ENCODE measurements around the gene COPG1.
A peak's percentile ranks its signal among the peaks of the same experiment; 100 is the strongest.
"Not testable (repeated sequence)": the region's sequence is repeated elsewhere in the genome, so short reads cannot be mapped to it uniquely, and the experiment has no call there.

Gene COPG1

GRCh38 chr3:129245141-129245540 lies 4.3 kb upstream of the COPG1 start:
- no peak for DNase-seq (ENCODE audit: low spot score)

GRCh38 chr3:129245641-129246306 lies 3.6 kb upstream of the COPG1 start:
- peak; percentile 88 for DNase-seq (ENCODE audit: low spot score)

GRCh38 chr3:129246636-129247035 lies 2.8 kb upstream of the COPG1 start:
- no peak for DNase-seq (ENCODE audit: low spot score)

GRCh38 chr3:129248286-129248979 lies 973 bp upstream of the COPG1 start:
- DNase-seq (ENCODE audit: low spot score): no peak

- DNase-seq (ENCODE audit: low spot score): no peak
These were observed 3.3 kb downstream of the COPG1 start for GRCh38 chr3:129252748-129253147.

GRCh38 chr3:129254536-129255230 lies 5.3 kb downstream of the COPG1 start:
- no peak for DNase-seq (ENCODE audit: low spot score)

GRCh38 chr3:129256270-129256669 lies 6.9 kb downstream of the COPG1 start:
- no peak for DNase-seq (ENCODE audit: low spot score)

- no peak for DNase-seq (ENCODE audit: low spot score)
These were observed 8.2 kb downstream of the COPG1 start for GRCh38 chr3:129257609-129258008.

- no peak for DNase-seq (ENCODE audit: low spot score)
These were observed 10.4 kb downstream of the COPG1 start for GRCh38 chr3:129259612-129260477.

- no peak for DNase-seq (ENCODE audit: low spot score)
These were observed 11.2 kb downstream of the COPG1 start for GRCh38 chr3:129260606-129261005.

GRCh38 chr3:129261894-129262293 lies 12.5 kb downstream of the COPG1 start:
- no peak for DNase-seq (ENCODE audit: low spot score)

- no peak for DNase-seq (ENCODE audit: low spot score)
These were observed 13.9 kb downstream of the COPG1 start for GRCh38 chr3:129263161-129263910.

GRCh38 chr3:129264994-129265393 lies 15.6 kb downstream of the COPG1 start:
- DNase-seq (ENCODE audit: low spot score): not testable (repeated sequence)

GRCh38 chr3:129266651-129267050 lies 17.2 kb downstream of the COPG1 start:
- DNase-seq (ENCODE audit: low spot score): no peak

GRCh38 chr3:129268396-129268795 lies 19.0 kb downstream of the COPG1 start:
- no peak for DNase-seq (ENCODE audit: low spot score)

GRCh38 chr3:129271674-129272073 lies 22.3 kb downstream of the COPG1 start:
- DNase-seq (ENCODE audit: low spot score): no peak

GRCh38 chr3:129276385-129276784 lies 27.0 kb downstream of the COPG1 start:
- no peak for DNase-seq (ENCODE audit: low spot score)

- DNase-seq (ENCODE audit: low spot score): peak; percentile 22
These were observed 28.4 kb downstream of the COPG1 start for GRCh38 chr3:129277829-129278271.

GRCh38 chr3:129278439-129278965 lies 29.1 kb downstream of the COPG1 start, which contains the start of gene HMCES:
Gene HMCES (plus strand): TSS chr3:129278870. CDS start chr3:129279733, 863 bp downstream.
- peak; percentile 96 for DNase-seq (ENCODE audit: low spot score)

GRCh38 chr3:129278966-129279906 lies 29.8 kb downstream of the COPG1 start:
- DNase-seq (ENCODE audit: low spot score): peak; percentile 58

All from AG08396 (cell line).